Thyroid gland (tissue), 4 donors: ENCODE measurements around the gene STX5. TPM values are rescaled to one million over a fixed set of nuclear protein-coding genes. Genes with fewer than 3 reads are reported as not detected.

Experiments
- DNase-seq, 2 donors: peaks; one replicate each; pipeline ENCODE4 v3.0.0-alpha.2; 2019
- H3K27ac ChIP-seq, 3 donors: fragments of 200-600 bp; sonication (generic); 1 replicate in 2 of 3; 2 replicates in 1 of 3; pipeline ENCODE4 v1.5.1; 2016 to 2019; ENCODE audit warnings: mild to moderate bottlenecking in 1 of 3, moderate library complexity in 1 of 3
- H3K27me3 ChIP-seq: fragments of 200-600 bp; sonication (generic); one replicate; pipeline ENCODE4 v1.5.1; 2019
- H3K36me3 ChIP-seq, 2 donors: fragments of 200-600 bp; sonication (generic); one replicate each; pipeline ENCODE4 v1.5.1; 2016 to 2019
- H3K4me1 ChIP-seq, 2 donors: fragments of 200-600 bp; sonication (generic); one replicate each; pipeline ENCODE4 v1.5.1; 2017 to 2019
- H3K4me3 ChIP-seq, 3 donors: fragments of 200-600 bp; sonication (generic); replicated peaks in 1 of 3; 1 replicate in 2 of 3; 2 replicates in 1 of 3; pipeline ENCODE4 v1.5.1; 2016; ENCODE audit warnings: mild to moderate bottlenecking in 1 of 3
- H3K9me3 ChIP-seq: fragments of 200-600 bp; sonication (generic); one replicate; pipeline ENCODE4 v1.5.1; 2017
- CTCF ChIP-seq, 6 experiments: fragments of 200-600 bp in 3 of 6; fragments of 450-650 bp in 3 of 6; sonication (generic) in 3 of 6; IDR thresholded peaks; one replicate each; pipeline ENCODE4 v1.5.1; 2016 to 2019; ENCODE audit warnings: antibody characterized with exemption in 6 of 6, mild to moderate bottlenecking in 2 of 6, inconsistent platforms in 1 of 6, moderate library complexity in 1 of 6
- POLR2A ChIP-seq, 2 donors: fragments of 450-650 bp; IDR thresholded peaks; one replicate each; pipeline ENCODE4 v1.6.1; 2017; ENCODE audit warnings: antibody characterized with exemption in 2 of 2, mild to moderate bottlenecking in 2 of 2, moderate library complexity in 1 of 2
- WGBS, 2 donors: methylation state at CpG; one replicate each; pipeline ENCODE4 v1.1.5; 2017; 5-methylcytosine and 5-hydroxymethylcytosine counted together
- intact Hi-C: fragments of 100-400 bp; cut with DNase I; formaldehyde crosslinking; loops from one replicate; pipeline ENCODE4 v1.15.1; 2023
- total RNA-seq, 4 donors: library from RNA; depleted of rRNA; stranded (reverse); fragments of >200 nt; gene quantifications; one replicate each; pipeline ENCODE4 v1.2.3, GENCODE V29; 2016

The STX5 gene
- total RNA-seq, 4 donors from 2014 or later = 26.3 to 62.8 (median 56.7) TPM

- Histone ChIP-seq H3K27ac (no peak overlapping the region), H3K9me3 (no peaks in the 10 kb centered on the region), H3K4me3 (no peak overlapping the region), H3K27me3 (no peaks in the 10 kb centered on the region), H3K36me3 (peaks cover 25 to 26% of the 10 kb centered on the region in 2 donors), H3K4me1 (peaks cover 11 to 20% of the 10 kb centered on the region in 2 donors)
- no peak for TF ChIP-seq CTCF (IDR thresholded peaks at IDR 0.05)
- TF ChIP-seq POLR2A (IDR thresholded peaks at IDR 0.05) = no peak
- intact Hi-C loops = no loop called here
- no peak for DNase-seq
These were observed 20.8 kb upstream of the STX5 start for GRCh38 chr11:62852523-62853188.

DNA sequence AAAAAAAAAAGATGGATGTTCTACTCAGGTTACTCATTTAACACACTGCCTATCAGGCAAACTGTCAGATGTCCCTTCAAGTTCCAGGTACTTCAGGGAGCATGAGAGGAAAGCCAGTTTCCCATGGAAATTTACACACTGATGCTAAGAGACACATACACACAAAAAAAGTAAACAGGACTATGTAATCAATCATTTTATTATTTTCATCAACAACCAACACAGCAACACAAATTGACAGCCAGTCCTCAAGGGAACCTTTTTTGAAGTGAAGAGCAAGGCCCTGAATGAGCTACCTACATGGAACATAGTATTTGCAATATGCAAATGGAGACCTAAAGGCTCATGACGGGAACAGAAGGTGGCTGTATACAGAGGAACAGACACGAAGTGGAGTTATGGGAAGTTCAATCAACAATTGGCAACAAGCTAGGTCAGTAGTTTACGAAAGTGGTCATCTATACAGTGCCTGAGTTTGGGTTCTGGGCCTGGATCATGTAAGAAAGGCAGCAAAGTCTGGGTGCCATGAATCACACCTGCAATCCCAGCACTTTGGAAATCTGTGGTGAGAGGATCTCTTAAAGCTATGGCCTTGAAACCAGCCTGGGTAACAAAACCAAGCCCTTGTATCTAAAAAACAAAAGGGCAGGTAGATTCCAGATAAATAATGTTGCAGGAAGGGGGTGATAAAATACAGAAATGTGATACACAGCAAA lies 20.1 kb upstream of the STX5 start:
- no peak overlapping the region for H3K27ac ChIP-seq
- no peak overlapping the region for H3K4me3 ChIP-seq
- 55 to 74% methylated on average over 3 of the region's 3 CpGs for WGBS, 2 donors
- H3K9me3 ChIP-seq = no peaks in the 10 kb centered on the region
- H3K36me3 ChIP-seq = peaks cover 25 to 26% of the 10 kb centered on the region in 2 donors
- H3K4me1 ChIP-seq = peaks cover 11 to 20% of the 10 kb centered on the region in 2 donors
- TF ChIP-seq POLR2A (IDR thresholded peaks at IDR 0.05) (no peak), CTCF (IDR thresholded peaks at IDR 0.05) (no peak)
- no peaks in the 10 kb centered on the region for H3K27me3 ChIP-seq
- intact Hi-C loops = no loop called here
- no peak for DNase-seq

GRCh38 chr11:62850911-62851806 lies 19.3 kb upstream of the STX5 start:
- Histone ChIP-seq H3K27me3 (no peaks in the 10 kb centered on the region), H3K27ac (no peak overlapping the region), H3K9me3 (no peaks in the 10 kb centered on the region), H3K4me1 (peaks cover 11 to 14% of the 10 kb centered on the region in 2 donors), H3K4me3 (no peak overlapping the region), H3K36me3 (peaks cover 25 to 26% of the 10 kb centered on the region in 2 donors)
- intact Hi-C loops = no loop called here
- 70 to 75% methylated on average over 14 of the region's 15 CpGs for WGBS, 2 donors
- TF ChIP-seq POLR2A (IDR thresholded peaks at IDR 0.05) = no peak
- no peak for TF ChIP-seq CTCF (IDR thresholded peaks at IDR 0.05)
- no peak for DNase-seq

DNA sequence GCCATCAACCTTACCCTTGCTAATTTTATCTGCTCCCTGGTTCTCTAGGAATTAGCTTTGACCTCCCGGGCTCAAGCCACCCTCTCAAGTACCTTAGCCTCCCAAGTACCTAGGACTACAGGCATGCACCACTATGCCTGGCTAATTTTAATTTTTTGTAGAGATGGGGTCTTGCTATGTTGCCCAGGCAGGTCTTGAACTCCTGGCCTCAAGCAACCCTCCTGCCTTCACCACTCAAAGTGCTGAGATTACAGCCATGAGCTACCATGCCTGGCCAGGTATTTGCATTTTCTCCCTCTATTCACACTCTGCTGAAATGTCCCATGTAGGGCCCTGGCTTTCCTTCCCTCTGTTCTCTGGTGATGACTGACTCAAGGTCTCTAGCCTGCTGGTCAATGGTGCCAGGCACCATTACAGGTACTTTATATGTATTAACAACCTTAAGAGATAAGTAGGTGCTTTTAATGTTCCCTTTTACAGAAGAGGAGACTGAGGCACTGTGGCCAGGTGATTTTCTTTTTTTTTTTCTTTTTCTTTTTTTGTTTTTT lies 16.0 kb upstream of the STX5 start:
- H3K36me3 ChIP-seq = peaks cover 12 to 15% of the 10 kb centered on the region in 2 donors
- no peak overlapping the region for H3K27ac ChIP-seq
- H3K27me3 ChIP-seq = no peaks in the 10 kb centered on the region
- intact Hi-C loops = no loop called here
- no peaks in the 10 kb centered on the region for H3K9me3 ChIP-seq
- H3K4me3 ChIP-seq = no peak overlapping the region
- DNase-seq = no peak
- 86 to 94% methylated on average over 1 of the region's 1 CpG for WGBS, 2 donors
- TF ChIP-seq POLR2A (IDR thresholded peaks at IDR 0.05) (no peak), CTCF (IDR thresholded peaks at IDR 0.05) (no peak)
- H3K4me1 ChIP-seq = no peaks in the 10 kb centered on the region
